Stimulated activated CD4-positive, alpha-beta T cell treated with anti-CD3 and anti-CD28 coated beads, Interleukin-1b, Interleukin-23, amount 100 ng/mL, for 4 hours (primary cell): Measurements from ENCODE around the gene PPP2R5D.

Experiments used
- DNase-seq, 2 donors: peaks; one replicate each; pipeline ENCODE4 v3.0.0-alpha.2; 2020; ENCODE audit warnings: low read depth in 2 of 2

Gene PPP2R5D

GRCh38 chr6:43055966-43056365 is 71.6 kb downstream of the PPP2R5D start:
- no peak for DNase-seq

GRCh38 chr6:43058531-43058930 is 74.2 kb downstream of the PPP2R5D start:
- DNase-seq, result no peak

GRCh38 chr6:43059168-43060033 is 75.0 kb downstream of the PPP2R5D start, which contains the start of the genes KLC4 and MRPL2:
TSS of gene KLC4 (plus strand) at chr6:43059631. CDS start at chr6:43061336, 1,705 bp downstream.
TSS of gene MRPL2 (minus strand) at chr6:43059434. CDS start at chr6:43059381, 53 bp downstream.
- peak; percentile 92 to 93 for DNase-seq

DNA sequence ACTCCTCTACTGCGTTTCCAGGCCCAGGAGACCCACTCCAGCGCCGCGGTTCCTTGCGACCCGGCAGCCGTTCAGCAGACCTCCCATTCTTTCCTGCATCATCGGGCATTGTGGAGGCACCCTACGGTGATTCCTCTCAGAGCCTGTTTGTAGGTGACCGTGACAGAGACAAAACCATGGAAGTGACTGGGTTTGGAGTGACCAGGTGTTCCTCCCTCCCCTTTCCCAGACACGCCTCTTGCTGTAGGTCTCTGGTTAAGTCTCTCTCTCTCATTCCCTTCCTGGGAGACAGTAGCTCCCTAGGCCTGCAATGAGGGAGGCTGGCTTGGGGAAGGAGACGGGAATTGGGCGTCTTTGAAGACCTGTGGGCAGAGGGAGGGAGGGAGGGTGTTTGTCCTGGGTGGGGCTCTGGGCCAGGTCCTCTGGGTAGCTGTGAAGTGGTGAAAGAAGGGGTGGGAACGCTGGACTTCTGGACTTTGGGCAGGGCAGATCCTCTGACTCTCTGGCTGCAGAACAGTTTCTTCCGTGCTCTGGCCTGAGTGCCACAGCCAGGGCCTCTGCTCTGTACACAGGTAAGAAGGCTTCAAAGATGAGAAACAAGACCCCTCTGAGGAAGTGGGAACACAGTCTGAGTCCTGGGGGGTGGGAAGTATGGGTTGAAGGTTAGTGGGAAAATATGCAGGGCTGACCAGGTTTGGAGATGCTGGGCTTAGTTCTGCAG is 75.8 kb downstream of the PPP2R5D start:
- no peak for DNase-seq

DNA sequence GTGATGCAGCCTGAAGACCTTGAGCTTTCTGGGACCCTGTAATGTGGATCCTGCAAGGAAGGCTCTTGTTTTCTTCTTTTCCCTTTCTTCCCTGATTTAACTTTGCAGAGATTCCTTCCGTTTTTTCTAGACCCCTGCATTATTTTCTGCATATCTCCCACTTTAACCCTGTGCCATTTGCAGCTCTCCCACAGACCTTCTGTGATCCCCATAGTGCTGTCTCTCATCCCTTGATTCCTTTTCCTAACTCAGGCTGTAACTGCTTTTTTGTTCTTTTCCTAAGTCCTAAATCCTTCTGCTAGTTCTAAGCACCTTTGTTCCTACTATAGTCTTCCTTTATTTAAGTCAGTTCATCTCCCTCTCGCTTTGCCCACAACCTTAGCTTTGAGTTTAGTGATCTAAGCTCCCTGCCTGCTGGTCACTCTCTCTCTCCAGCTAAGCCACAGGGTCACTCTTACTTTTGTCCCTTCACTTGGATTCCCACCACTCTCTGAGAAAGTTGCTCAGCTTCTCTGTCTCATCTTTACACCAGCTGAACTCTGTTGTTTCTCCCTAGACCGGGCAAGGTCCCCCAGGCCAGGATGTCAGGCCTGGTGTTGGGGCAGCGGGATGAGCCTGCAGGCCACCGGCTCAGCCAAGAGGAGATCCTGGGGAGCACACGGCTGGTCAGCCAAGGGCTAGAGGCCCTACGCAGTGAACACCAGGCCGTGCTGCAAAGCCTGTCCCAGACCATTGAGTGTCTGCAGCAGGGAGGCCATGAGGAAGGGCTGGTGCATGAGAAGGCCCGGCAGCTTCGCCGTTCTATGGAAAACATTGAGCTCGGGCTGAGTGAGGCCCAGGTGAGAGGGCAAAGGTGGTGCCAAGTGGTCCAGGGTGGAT is 76.6 kb downstream of the PPP2R5D start:
- no peak for DNase-seq

DNA sequence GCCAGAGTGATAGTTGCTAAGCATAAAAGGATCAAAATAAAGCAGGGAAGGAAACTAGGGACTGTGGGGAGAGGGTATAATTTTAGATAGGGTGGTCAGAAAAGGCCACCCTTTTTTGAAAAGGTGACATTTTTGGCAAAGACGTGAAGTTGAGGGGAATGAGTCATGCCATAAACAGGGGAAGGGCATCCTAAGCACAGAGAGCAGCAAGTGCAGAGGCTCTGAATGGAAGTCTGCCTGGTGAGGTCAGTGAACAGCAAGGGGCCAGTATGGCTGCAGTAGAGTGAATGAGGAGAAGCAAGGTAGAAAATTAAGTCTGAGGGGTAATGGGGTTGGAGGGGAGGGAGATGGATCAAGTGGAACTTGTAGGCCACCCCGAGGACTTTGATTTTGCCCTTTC is 77.5 kb downstream of the PPP2R5D start:
- DNase-seq, result no peak
